GM18861 (cell line): Measurements from ENCODE around the gene GRHPR.
"Not testable (repeated sequence)": the region's sequence is repeated elsewhere in the genome, so short reads cannot be mapped to it uniquely, and the experiment has no call there.

Source experiments
- ATAC-seq: cut with Tn5 transposase; IDR thresholded peaks from one replicate; pipeline ENCODE4 v1.9.1; 2021; ENCODE audit not compliant: unreplicated experiment

Gene GRHPR

DNA sequence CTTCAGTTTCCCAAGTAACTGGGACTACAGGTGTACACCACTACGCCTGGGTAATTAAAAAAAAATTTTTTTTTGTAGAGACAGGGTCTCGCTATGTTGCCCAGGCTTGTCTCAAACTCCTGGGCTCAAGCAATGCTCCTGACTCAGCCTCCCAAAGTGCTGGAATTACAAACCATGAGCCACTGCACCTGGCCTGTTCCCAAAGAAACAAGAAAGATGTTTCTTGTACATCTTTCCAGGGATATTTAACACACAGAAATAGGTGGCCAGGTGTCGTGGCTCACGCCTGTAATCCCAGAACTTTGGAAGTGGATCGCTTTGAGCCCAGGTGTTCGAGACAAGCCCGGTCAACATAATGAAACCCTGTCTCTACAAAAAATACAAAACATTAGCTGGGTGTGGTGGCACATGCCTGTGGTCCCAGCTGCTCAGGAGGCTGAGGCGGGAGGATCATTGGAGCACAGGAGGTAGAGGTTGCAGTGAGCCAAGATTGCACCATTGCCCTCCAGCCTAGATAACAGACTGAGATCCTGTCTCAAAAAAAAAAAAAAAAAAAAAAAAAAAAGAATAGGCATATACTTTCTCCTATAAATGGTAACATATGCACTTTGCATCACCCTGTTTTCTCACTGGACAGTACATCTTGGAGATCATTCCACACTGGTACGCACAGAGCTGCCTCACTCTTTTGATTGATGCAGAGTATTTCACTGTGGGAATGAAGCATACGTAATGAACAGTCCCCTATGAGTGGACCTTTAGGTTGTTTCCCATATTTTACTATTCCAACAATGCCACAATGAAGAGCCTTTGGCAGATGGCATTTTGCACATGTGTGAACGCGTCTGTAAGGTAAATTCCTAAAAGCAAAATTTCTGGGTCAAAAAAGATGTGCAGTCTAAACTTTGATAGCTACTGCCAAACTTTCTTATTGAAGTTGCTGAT lies 2.0 kb upstream of the GRHPR start:
- no peak for ATAC-seq

DNA sequence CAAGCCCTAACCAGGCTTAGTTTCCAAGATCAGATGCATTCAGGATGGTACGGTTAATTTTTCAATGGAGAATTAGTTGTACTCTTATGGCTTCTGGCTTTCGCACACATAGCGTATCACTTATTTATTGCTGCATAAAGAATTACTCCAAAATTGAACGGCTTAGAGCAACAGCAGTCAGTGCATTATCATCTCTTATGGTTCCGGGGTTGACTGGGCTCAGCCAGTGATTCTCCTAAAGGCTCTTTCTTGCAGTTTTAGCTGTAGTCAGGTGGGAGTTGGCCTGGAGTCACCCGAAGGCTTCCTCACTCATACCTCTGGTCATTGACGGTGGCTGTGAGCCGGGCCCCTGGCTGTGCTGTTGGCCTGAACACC lies 595 bp upstream of the GRHPR start:
- ATAC-seq, result no peak

- no peak for ATAC-seq
Observed at GRCh38 chr9:37423508-37423907, 1.0 kb downstream of the GRHPR start.

- ATAC-seq, result no peak
Observed at GRCh38 chr9:37424204-37424685, 1.7 kb downstream of the GRHPR start.

DNA sequence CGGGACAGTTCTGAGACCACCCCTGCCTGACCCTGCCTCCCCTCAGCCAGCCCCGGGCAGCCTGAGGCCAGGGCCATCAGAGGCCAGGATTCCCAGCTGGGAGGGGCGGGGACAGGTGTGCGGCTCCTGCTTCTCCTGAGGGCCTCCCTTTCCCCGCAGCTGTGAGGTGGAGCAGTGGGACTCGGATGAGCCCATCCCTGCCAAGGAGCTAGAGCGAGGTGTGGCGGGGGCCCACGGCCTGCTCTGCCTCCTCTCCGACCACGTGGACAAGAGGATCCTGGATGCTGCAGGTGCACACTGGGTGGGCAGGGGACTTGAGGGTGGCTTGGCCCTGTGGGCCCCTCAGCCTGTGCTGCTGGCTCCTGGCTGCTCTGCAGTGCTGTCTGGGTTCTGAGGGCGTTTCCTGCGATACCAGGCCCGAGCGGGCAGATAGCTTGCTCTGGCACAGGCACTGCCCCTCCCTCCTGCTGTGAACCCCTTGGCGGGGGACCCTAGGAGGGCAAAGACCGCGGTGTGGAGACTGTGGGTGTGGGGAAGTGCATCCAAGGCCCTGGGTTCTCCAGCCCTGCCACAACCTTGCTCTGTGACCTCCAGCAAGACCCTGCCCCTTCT lies 2.3 kb downstream of the GRHPR start:
- no peak for ATAC-seq

GRCh38 chr9:37425298-37425752 lies 2.8 kb downstream of the GRHPR start:
- ATAC-seq, result no peak

DNA sequence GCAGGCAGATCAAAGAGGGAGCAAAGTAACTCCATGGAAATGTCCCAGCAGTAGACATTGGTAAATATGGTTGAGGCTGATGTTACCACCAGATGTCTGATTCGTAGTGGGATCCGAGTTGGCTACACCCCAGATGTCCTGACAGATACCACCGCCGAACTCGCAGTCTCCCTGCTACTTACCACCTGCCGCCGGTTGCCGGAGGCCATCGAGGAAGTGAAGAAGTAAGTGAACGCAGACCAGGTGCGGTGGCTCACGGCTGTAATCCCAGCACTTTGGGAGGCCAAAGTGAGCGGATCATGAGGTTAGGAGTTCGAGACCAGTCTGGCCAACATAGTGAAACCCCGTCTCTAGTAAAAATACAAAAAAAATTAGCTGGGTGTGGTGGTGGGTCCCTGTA lies 3.9 kb downstream of the GRHPR start:
- ATAC-seq, result not testable (repeated sequence)

- ATAC-seq, result no peak
Observed at GRCh38 chr9:37426846-37427245, 4.3 kb downstream of the GRHPR start.

DNA sequence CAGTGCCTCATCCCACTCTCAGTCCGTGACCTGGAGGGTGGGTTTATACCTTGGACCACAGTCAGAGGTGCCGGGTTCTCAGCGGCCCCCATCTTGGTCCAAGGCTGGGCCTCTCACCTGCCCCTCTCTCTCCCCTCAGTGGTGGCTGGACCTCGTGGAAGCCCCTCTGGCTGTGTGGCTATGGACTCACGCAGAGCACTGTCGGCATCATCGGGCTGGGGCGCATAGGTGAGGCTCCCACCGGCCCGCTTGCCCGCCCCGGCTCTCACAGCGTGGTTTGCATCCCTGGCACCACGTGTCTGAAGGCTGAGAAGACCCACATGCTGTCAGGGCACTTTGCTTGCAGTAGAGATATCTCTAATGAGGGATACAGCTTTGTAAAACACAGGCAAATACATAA lies 5.8 kb downstream of the GRHPR start:
- no peak for ATAC-seq

GRCh38 chr9:37429441-37430285 lies 7.2 kb downstream of the GRHPR start:
- no peak for ATAC-seq

DNA sequence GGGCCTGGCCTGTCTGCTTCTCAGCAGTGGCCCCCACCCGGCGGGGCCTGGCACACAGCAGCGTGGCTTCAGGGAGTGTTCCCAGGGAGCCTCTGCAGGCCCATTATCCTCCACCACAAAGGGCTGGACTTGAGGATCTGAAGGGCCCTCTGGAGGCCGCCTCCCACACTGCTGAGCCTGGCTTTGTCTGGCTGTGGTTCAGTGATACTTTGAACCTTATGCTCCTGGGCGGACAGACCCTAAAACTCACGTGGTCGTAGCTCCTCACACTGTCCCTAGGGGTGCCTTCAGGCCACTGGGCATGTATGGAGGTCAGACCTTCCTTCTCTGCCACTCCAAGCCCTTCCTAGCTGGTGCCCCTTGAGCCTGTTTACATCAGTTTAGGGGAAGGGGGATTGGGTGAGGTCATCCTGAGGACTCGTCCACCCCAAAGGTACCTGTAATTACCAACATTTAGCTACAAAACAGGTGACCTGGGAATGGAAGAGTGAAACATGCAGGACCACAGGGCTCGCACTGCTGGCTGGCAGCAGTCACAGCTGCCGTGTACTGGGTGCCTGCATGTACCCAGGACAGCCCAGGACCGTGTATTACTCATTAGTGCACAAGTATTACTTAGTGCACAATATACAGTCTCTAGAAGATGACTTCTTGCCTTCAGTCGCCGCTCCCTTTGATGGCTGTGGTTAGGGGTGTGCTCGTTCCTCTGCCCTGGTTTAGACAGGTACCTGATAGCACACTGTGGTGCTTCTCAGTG lies 8.5 kb downstream of the GRHPR start:
- no peak for ATAC-seq

DNA sequence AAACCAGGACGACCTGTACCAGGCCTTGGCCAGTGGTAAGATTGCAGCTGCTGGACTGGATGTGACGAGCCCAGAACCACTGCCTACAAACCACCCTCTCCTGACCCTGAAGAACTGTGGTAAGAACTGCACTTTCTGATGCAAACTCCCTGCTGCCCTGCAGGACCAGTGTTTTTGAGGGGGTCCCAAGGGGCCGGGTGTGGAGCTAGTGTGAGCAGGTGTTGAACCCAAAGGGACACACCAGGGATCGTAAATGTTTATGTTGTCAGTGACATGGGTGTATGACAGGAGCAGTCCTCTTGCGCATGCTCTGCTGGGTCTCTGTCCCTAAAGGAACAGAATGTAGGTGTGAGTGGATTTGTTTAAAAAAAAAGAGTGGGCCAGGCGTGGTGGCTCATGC lies 9.5 kb downstream of the GRHPR start:
- no peak for ATAC-seq

- no peak for ATAC-seq
Observed at GRCh38 chr9:37433867-37434371, 11.4 kb downstream of the GRHPR start.

DNA sequence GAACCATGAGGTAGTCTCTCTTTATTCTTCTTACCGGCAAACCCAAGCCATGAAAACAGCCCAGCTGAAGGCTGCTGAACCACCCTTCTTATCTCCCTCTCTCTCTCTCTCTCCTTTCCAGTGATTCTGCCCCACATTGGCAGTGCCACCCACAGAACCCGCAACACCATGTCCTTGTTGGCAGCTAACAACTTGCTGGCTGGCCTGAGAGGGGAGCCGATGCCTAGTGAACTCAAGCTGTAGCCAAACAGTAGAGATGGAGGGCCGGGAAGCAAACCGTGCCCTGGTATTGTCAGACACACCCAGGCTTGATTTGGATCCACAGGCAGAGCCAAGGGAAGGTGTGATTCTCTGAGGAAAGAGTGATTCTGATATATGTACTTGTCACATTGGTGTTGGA lies 14.0 kb downstream of the GRHPR start:
- no peak for ATAC-seq

GRCh38 chr9:37437010-37437409 lies 14.5 kb downstream of the GRHPR start:
- ATAC-seq, result no peak

GRCh38 chr9:37437621-37438020 lies 15.1 kb downstream of the GRHPR start:
- ATAC-seq, result no peak

DNA sequence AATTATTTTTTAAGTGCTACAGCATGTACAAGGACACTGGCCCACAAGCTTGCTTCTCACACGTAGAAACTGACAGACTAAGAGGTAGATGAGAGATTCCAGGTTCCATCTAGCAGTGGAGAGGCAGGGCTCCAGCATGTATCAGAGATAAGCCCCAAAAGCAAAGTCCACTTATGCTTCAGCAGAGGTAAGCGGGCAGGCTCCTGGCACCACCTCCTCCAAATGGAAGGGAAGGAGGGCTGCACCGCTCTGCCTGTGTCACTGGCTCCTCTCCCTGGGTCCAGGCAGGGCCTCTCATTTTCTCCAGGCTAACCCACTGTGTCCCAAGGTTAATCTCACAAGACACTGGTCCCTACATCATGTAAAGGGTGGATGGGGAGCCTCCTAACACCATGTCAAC lies 15.9 kb downstream of the GRHPR start:
- ATAC-seq, result no peak

GRCh38 chr9:37441776-37442370 lies 19.4 kb downstream of the GRHPR start:
- ATAC-seq, result no peak

DNA sequence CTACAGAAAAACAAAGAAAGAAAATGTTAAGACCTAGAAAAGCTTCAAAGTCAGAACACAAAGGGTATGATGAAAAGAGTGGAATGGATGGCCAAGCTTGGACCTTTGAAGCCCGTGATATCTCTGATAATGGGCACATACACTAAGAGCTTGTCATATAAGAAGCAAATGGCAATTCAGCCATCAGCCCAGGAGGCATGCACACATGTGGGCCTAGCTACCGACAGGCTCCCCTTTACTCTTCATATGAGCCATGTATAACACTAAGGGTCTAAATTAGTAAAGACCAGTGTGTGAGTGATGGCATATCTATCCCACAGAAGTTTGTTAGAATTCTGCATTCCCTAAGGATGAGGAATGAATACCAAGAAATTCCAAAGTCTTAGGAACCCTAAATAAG lies 20.1 kb downstream of the GRHPR start:
- ATAC-seq, result no peak

- no peak for ATAC-seq
Observed at GRCh38 chr9:37443566-37443965, 21.1 kb downstream of the GRHPR start.
